KMS-11 (cell line): ENCODE results near the gene HOPX.

Experiments
- H2AFZ ChIP-seq: fragments of 200-600 bp; sonication (generic); 2 replicates; pipeline ENCODE4 v1.6.1; 2016; ENCODE audit warnings: antibody characterized with exemption, mixed run types, low read depth
- H3K27ac ChIP-seq: fragments of 200-600 bp; sonication (generic); 2 replicates; pipeline ENCODE4 v1.6.1; 2016; ENCODE audit warnings: mild to moderate bottlenecking, mixed run types
- H3K27me3 ChIP-seq: fragments of 200-600 bp; sonication (generic); 2 replicates; pipeline ENCODE4 v1.6.1; 2017; ENCODE audit warnings: mild to moderate bottlenecking, low read depth, mixed run types, moderate library complexity; ENCODE audit not compliant: insufficient read depth
- H3K36me3 ChIP-seq: fragments of 200-600 bp; sonication (generic); 2 replicates; pipeline ENCODE4 v1.6.1; 2017; ENCODE audit warnings: mild to moderate bottlenecking, mixed run types; ENCODE audit not compliant: insufficient read depth
- H3K4me1 ChIP-seq: fragments of 200-600 bp; sonication (generic); 2 replicates; pipeline ENCODE4 v1.6.1; 2016; ENCODE audit warnings: mild to moderate bottlenecking, low read depth, mixed run types; ENCODE audit not compliant: poor library complexity, severe bottlenecking
- H3K4me2 ChIP-seq: fragments of 200-600 bp; sonication (generic); 2 replicates; pipeline ENCODE4 v1.7.0; 2016; ENCODE audit warnings: mild to moderate bottlenecking, mixed run types
- H3K4me3 ChIP-seq: fragments of 200-600 bp; sonication (generic); IDR thresholded peaks from 2 replicates; pipeline ENCODE4 v1.6.1; 2017; ENCODE audit warnings: low read depth, low read length, mixed read lengths; ENCODE audit not compliant: insufficient read depth
- H3K79me2 ChIP-seq: fragments of 200-600 bp; sonication (generic); 2 replicates; pipeline ENCODE4 v1.6.1; 2016; ENCODE audit warnings: low read depth, mixed run types; ENCODE audit not compliant: insufficient read depth
- H3K9ac ChIP-seq: fragments of 200-600 bp; sonication (generic); 2 replicates; pipeline ENCODE4 v1.6.1; 2016; ENCODE audit warnings: mild to moderate bottlenecking, mixed run types
- H4K20me1 ChIP-seq: fragments of 200-600 bp; sonication (generic); 2 replicates; pipeline ENCODE4 v1.6.1; 2016; ENCODE audit warnings: mild to moderate bottlenecking, mixed run types; ENCODE audit not compliant: insufficient read depth
- CTCF ChIP-seq: fragments of 200-600 bp; sonication (generic); conservative IDR thresholded peaks from 2 replicates; pipeline ENCODE4 v1.6.1; 2017; ENCODE audit warnings: low read depth, mild to moderate bottlenecking, antibody characterized with exemption, low read length, moderate library complexity, mixed read lengths

HOPX gene

DNA sequence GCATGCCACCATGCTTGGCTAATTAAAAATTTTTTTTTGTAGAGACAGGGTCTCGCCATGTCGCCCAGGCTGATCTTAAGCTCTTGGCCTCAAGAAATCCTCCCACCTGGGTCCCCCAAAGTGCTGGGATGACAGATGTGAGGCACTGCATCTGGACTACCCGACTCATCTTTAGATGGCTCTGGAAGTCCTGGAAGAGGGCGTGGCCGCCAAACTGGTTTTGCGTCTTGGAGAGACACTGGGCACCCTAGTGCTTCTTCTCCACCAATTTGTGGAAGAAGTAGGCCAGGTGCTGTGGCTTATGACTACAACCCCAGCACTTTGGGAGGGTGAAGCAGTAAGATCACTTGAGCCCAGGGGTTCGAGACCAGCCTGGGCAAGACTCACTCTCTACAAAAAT, 47.6 kb downstream of the HOPX start:
- Histone ChIP-seq H3K4me3 (no peak overlapping the region), H3K4me2 (no peak overlapping the region), H3K27me3 (no peaks in the 10 kb centered on the region), H3K9ac (no peak overlapping the region), H2AFZ (no peak overlapping the region), H4K20me1 (no peaks in the 10 kb centered on the region), H3K27ac (no peak overlapping the region), H3K4me1 (no peaks in the 10 kb centered on the region), H3K36me3 (no peaks in the 10 kb centered on the region), H3K79me2 (no peaks in the 10 kb centered on the region)
- no peak for TF ChIP-seq CTCF

DNA sequence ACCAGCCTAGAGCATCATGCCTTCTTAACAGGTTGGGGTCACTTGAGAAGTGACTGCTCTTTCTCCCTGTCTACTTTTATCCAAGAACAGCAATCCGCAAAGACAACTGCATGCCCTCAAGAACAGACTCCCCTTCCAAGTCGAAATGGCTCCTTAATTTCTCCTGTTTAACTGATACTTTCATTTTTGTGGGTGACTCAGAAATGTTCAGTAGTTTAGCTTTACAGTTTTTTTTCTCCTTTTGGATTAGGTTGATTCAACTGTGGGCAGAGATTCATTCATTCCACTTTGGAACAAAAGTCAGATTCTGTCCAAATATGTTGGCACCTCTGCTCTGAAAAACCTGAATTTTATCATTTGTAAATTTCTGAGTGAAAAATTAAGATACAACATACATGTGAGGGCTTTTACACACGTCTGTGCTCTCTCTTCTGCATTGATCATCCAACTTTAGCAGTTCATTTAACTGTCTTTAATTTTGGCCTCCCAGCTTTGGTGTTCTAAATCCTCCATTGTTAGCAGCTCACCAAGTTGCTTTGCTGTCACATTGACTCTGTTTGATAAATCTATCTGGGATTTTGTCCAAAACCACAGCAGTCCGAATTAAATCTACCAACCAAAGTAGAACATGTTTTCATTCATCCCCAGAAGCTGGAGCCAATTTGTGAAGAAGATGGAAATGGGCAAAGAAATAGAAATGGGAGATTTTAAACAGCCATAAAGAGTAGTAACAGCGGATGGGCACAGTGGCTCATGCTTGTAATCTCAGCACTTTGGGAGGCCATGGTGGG, 50.0 kb downstream of the HOPX start:
- Histone ChIP-seq H2AFZ (no peak overlapping the region), H3K27me3 (no peaks in the 10 kb centered on the region), H3K4me3 (no peak overlapping the region), H3K79me2 (no peaks in the 10 kb centered on the region), H4K20me1 (no peaks in the 10 kb centered on the region), H3K36me3 (no peaks in the 10 kb centered on the region), H3K27ac (no peak overlapping the region), H3K4me1 (no peaks in the 10 kb centered on the region), H3K4me2 (no peak overlapping the region), H3K9ac (no peak overlapping the region)
- TF ChIP-seq CTCF = no peak

DNA sequence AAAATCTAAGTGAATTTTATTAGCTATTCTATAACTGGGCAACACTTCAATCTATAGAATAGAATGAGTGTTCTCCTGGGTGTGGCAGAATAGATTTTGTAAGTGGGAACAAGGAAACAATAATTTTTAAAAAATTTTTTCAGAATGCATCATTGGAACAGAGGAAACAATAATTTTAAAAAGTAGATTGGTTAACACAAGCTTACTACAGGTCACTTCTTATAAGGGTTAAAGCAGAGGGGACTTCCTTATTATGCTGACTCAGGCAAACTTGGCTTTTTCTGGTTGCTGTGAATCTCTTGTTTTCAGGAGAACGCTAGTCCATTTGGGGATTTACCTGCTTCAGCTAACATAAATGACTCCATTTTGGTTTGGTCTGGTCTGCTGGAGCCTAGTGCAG, 52.5 kb downstream of the HOPX start:
- H3K9ac ChIP-seq = no peak overlapping the region
- H3K4me1 ChIP-seq = no peaks in the 10 kb centered on the region
- no peak overlapping the region for H2AFZ ChIP-seq
- no peaks in the 10 kb centered on the region for H3K36me3 ChIP-seq
- no peaks in the 10 kb centered on the region for H3K79me2 ChIP-seq
- no peak overlapping the region for H3K27ac ChIP-seq
- 0 out of 2 replicates have a peak, but pooled peaks cover 2% of the 10 kb centered on the region for H3K27me3 ChIP-seq
- no peak overlapping the region for H3K4me2 ChIP-seq
- H4K20me1 ChIP-seq = no peaks in the 10 kb centered on the region
- no peak overlapping the region for H3K4me3 ChIP-seq
- no peak for TF ChIP-seq CTCF

DNA sequence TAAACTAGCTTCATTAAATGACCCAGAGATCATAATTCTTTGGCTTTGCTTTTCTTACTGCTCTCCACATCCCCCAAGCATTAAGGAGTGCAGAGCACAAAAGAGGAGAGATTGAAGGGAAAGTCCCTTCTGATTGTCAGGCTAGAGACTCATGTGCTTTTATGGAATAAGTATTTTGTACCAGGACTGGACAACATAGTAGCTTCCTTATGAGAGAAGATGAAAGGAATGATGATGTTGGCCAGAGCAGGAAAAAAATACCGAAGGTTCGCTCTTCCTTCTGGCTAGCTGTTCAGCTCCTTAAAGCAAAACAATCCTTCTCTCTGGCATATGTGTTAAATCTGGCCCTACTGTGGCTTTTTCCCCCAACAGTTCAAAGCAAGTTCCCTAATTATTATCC, 53.1 kb downstream of the HOPX start:
- Histone ChIP-seq H3K4me1 (no peaks in the 10 kb centered on the region), H3K9ac (no peak overlapping the region), H3K79me2 (no peaks in the 10 kb centered on the region)

More for the DNA sequence above, 53.1 kb downstream of the HOPX start:
- no peak overlapping the region for H3K27ac ChIP-seq
- H3K27me3 ChIP-seq = 0 out of 2 replicates have a peak, but pooled peaks cover 2% of the 10 kb centered on the region
- H3K4me2 ChIP-seq = no peak overlapping the region
- no peaks in the 10 kb centered on the region for H3K36me3 ChIP-seq
- H2AFZ ChIP-seq = no peak overlapping the region
- H3K4me3 ChIP-seq = no peak overlapping the region
- no peak for TF ChIP-seq CTCF
- no peaks in the 10 kb centered on the region for H4K20me1 ChIP-seq
